Activated T-helper 9 cell treated with anti-CD3 and anti-CD28 coated beads, Interleukin-2, amount 50 U/mL, for 16 hours (primary cell): Measurements from ENCODE around the gene NFKB1.
"Not testable (repeated sequence)": the region's sequence is repeated elsewhere in the genome, so short reads cannot be mapped to it uniquely, and the experiment has no call there.

ENCODE experiments used
- DNase-seq: peaks from one replicate; pipeline ENCODE4 v3.0.0-alpha.2; 2020; ENCODE audit warnings: low read depth

Gene NFKB1

GRCh38 chr4:102567427-102567826 lies 66.3 kb downstream of the NFKB1 start:
- DNase-seq, result no peak

GRCh38 chr4:102569200-102569599 lies 68.0 kb downstream of the NFKB1 start:
- no peak for DNase-seq

- not testable (repeated sequence) for DNase-seq
These were observed 69.1 kb downstream of the NFKB1 start for GRCh38 chr4:102570211-102570610.

GRCh38 chr4:102572452-102572851 lies 71.3 kb downstream of the NFKB1 start:
- DNase-seq, result no peak

- no peak for DNase-seq
These were observed 73.2 kb downstream of the NFKB1 start for GRCh38 chr4:102574317-102574716.

GRCh38 chr4:102575369-102576129 lies 74.4 kb downstream of the NFKB1 start:
- no peak for DNase-seq

- DNase-seq, result no peak
These were observed 77.1 kb downstream of the NFKB1 start for GRCh38 chr4:102578270-102578669.

- no peak for DNase-seq
These were observed 77.7 kb downstream of the NFKB1 start for GRCh38 chr4:102578819-102579218.

- DNase-seq, result no peak
These were observed 78.8 kb downstream of the NFKB1 start for GRCh38 chr4:102579794-102580462.

GRCh38 chr4:102580463-102580842 lies 79.3 kb downstream of the NFKB1 start:
- no peak for DNase-seq

GRCh38 chr4:102584091-102584490 lies 82.9 kb downstream of the NFKB1 start:
- DNase-seq, result no peak

GRCh38 chr4:102585329-102585728 lies 84.2 kb downstream of the NFKB1 start:
- no peak for DNase-seq

GRCh38 chr4:102586002-102586643 lies 85.0 kb downstream of the NFKB1 start:
- no peak for DNase-seq

- DNase-seq, result no peak
These were observed 85.5 kb downstream of the NFKB1 start for GRCh38 chr4:102586644-102587021.

GRCh38 chr4:102589743-102590142 lies 88.6 kb downstream of the NFKB1 start:
- no peak for DNase-seq

- no peak for DNase-seq
These were observed 91.1 kb downstream of the NFKB1 start for GRCh38 chr4:102592256-102592655.

GRCh38 chr4:102593147-102593546 lies 92.0 kb downstream of the NFKB1 start:
- no peak for DNase-seq

- no peak for DNase-seq
These were observed 92.8 kb downstream of the NFKB1 start for GRCh38 chr4:102594000-102594399.

GRCh38 chr4:102596532-102596931 lies 95.4 kb downstream of the NFKB1 start:
- no peak for DNase-seq

GRCh38 chr4:102598086-102598761 lies 97.1 kb downstream of the NFKB1 start:
- no peak for DNase-seq

- DNase-seq, result no peak
These were observed 97.7 kb downstream of the NFKB1 start for GRCh38 chr4:102598762-102599374.

- no peak for DNase-seq
These were observed 98.3 kb downstream of the NFKB1 start for GRCh38 chr4:102599455-102599854.
